GM12892 (cell line): ENCODE data around the gene ALOX5.

Source experiments
- POLR2A ChIP-seq: IDR thresholded peaks from 2 replicates; pipeline ENCODE4 v1.6.1; 2011; ENCODE audit warnings: low read depth, low read length, control low read depth
- POLR2AphosphoS5 ChIP-seq: IDR thresholded peaks from 2 replicates; pipeline ENCODE4 v1.6.1; 2011; ENCODE audit warnings: low read depth, low read length, control low read depth
- TAF1 ChIP-seq: IDR thresholded peaks from 2 replicates; pipeline ENCODE4 v1.6.1; 2011; ENCODE audit warnings: low read depth, mild to moderate bottlenecking, control low read depth, low read length, borderline replicate concordance

- TF ChIP-seq POLR2A (no peak), POLR2AphosphoS5 (no peak), TAF1 (no peak)
Observed at GRCh38 chr10:45380903-45381620, 7.0 kb downstream of the ALOX5 start.
